GM18858 (cell line): ENCODE data around the gene QRFP.

Experiments
- ATAC-seq: cut with Tn5 transposase; IDR thresholded peaks from one replicate; pipeline ENCODE4 v1.9.1; 2021; ENCODE audit not compliant: unreplicated experiment

The QRFP gene

DNA sequence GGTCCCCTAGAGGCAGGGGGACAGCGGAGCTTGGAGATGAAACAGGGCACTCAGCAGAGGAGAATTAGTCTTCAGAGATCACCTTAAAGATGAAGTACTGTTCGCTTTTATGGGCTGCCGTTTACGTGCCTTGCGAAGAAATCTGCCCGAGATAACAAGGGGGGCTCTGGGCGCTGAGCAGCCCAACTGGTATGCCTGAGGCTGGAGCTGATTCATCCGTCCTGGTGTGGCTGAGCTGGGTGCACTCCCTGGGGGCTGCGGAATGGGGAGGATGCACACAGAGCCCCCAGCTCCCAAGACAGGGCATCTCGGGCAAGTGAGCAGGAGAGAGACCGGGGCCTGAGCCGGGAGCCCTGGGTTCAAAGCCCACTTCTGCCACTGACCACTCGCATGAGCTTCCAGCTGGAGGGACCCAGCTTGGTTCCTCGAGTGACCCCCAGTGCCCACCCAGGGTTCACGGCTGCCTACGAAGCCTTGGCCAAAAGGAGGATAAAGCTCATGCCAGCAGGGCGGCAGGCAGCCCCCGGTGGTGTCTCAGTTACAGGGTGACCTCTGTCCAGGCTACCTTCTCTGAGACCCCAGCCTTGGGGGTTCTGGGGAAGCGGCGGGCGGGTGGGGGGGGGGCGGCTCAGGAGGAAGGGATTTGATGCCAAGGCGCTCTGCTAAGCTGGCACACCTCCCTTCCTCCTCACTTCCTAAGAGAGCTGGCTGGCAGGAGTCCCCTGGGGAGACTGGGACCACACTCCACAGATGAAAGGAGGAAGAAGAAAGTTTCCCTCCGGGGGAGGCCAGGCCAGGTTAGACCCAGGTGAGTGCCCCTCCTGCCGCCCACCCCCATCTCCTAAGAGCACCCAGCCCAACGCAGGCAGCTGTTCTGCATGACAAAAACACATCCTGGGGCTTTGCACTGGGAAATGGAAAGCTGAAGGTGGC, 36.8 kb upstream of the QRFP start:
- ATAC-seq = no peak

DNA sequence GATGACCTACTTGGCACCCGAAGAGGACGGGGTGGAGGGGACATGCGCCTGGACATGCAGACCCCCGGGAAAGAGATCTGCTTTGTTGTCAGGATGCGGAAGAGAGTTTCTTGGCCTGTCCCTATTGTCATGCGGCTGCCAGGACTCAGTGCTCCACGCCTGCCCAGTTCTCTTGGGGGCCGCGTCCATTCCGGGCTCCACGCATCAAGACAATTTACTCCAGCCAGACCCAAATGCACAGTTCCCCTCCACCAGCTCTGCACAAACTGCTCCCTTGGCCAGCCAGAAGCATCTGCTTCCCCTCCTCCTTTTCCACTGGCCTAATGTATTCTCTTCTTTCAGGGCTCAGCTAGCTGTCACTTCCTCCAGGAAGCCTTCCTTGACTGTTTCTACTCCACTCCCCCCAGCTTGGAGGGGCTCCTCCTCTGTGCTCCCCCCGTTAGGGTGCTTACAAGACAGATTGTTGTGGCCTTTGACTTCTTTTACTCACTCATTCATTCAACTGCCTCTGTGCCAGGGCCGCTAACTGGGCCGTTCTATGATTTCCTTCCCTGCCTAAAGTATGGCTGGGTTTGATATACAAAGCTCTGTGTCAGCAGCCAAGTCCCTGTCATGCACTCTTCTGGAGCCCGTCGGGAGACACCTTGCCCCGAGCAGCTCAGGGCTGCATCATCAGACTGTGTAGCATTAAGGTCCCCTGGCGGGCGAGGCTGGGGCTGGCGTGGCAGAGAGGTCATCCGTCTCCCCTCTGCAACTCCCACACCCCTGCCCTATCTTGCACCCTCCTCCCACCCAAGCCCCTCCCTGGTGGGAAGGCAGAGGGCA, 35.9 kb upstream of the QRFP start:
- no peak for ATAC-seq

DNA sequence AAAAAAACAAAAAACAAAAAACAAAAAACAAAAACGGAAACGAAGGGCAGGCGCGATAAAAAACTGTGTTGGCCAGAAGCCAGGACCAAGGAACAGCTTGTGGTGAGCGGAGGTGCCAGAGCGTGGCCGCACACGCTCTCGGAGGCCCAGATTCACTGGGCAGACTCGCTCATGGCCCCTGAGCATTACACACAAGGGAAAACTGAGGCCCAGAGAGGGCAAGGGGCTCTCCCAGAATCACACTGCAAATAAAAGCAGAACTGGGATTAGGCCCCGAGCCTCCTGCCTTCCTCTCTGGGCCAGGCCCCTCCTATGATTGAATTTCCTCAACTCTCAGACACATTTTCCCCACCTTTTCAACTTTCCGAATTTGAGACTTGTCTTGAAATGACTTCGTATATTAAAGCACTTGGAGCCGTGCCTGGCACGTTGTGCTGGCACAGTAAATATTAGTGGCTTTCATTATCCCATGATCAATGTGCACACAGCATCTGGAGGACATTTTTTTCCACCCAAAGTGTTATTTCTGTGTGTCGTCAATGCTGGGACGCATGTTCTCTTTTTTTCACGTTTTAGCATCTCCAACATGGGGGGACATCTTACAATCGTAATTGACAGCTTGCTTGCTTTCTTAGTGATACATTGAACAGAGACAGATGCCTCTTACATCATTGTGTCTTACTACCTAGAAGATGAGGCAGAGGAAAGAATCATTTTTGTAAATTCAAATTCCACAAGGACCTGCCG, 35.1 kb upstream of the QRFP start:
- ATAC-seq = no peak

DNA sequence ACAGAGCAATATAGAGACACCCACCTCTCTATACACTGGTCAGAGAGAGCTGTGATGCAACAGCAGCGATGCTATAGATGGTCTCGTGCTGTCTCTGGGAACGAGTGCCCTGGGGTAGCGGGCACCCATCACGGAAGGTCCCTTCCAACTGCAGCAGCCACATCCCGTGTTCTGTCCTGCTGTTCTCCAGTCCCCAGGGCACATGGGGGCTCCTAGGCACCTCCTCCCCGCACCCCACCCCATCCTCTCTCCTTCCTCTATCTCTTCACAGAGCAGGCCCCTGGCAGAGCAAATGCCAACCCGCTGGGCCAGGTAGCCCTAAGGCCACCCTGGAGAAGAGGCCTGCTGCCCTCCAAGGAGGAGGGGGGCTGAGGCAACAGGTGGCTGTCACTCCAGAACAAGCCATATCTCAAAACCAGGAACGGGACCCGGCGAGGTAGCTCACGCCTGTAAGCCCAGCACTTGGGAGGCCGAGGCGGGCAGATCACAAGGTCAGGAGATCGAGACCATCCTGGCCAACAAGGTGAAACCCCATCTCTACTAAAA, 34.3 kb upstream of the QRFP start:
- no peak for ATAC-seq

DNA sequence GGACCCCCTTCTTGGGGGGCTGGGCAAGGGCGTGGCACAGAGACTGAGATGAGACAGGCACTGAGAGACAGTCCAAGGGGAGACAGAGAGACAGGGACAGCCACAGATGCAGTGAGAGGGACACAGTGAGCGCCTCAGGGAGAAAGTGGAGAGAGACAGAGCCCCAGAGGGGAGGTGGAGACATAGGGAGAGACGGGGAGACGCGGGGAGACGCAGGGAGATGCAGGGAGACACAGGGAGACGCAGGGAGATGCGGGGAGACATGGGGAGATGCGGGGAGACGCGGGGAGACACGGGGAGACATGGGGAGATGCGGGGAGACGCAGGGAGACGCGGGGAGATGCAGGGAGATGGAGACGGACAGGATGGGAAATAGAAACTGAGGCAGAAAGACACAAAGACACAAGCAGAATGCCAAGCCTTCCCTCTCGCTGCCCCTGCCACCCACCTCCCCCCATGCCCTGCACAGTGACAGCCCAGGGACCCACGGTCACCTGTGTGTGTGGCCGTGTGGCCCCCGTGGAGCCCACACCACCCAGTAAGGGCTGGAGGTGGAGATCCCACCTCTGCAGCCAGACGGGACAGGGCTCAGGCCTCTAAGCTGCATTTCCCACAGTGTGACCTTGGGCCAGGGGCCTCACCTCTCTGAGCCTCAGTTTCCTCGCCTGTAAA, 33.7 kb upstream of the QRFP start:
- ATAC-seq = no peak

DNA sequence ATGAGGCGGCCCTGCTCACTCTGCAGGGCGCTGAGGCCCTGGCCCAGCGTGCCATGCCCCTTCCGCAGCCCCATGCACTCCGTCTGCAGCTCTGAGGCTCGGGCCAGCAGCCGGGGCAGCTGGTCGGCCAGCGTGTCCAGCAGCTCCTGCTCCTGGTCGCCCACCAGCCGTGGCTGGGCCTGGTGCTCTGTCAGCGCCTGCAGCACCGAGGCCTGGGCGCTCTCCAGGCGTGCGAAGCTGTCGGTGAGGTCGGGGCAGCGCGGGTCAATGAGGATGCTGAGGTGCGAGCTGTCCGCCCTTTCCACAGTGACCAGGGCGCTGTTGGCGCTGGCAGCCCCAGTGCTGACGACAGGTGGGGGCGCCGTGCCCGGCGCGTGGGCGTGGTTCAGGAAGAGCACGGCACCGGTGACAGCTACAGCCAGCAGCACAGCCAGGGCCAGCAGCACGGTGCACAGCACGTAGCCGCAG, 33.0 kb upstream of the QRFP start:
- ATAC-seq = no peak

DNA sequence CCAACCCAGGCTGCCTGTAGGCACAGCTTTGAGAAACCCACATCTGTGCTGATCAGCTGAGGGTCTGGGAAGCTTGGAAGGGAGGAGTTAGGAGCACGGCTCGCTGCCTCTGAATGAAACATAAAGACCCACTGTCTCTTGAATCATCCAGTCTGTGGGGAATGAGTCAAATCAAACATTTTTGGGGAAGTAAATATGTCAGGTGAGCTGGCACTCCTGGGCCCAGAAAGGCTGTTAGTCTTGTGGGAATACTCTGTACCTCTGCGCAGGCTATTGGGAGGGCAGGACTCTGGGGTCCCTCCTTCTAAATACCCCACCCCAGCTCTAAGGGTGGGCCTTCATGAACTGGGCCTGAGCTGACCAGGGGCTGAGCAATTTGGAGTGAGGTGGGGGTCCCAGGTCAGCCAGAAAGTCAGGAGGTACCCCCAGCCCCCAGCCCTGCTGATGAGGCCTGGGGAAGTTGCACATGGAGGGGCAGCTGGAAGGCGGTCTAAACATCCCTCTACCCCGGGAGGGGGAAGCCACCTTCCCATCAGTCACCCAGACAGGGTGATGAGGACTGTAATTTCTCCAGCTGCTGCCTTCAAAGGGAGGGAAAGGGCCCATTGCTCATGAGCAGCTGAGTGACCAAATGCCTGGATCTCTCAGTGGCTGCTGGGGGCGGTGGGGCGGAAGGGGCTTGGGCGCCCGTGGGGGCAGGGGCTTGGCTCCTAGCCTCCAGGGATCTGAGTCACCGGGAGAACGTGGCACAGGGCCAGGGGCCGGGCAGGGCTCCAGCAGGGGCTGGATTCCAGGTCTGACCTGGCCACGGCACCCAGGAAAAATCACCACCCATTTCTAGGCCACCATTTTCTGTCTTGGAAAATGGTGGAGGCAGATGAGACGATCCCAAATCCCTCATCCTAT, 31.6 kb upstream of the QRFP start:
- ATAC-seq = peak; percentile 61

DNA sequence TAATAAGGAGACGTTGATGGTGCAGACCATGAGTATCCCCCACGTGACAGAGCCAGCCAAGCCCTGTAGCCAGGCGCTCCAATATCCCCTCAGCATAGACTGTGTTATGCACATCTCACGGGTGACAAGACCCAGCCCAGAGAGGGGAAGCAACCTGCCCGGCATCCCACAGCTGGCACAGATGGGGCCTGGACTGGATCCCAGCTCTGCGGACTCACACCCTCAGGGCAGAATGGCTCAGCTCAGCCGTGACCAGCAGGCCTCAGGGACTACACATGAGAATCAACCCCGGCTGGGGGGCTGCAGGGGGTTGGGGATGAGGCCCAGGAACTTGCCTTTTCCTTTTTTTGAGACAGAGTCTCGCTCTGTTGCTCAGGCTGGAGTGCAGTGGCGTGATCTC, 30.7 kb upstream of the QRFP start:
- no peak for ATAC-seq

DNA sequence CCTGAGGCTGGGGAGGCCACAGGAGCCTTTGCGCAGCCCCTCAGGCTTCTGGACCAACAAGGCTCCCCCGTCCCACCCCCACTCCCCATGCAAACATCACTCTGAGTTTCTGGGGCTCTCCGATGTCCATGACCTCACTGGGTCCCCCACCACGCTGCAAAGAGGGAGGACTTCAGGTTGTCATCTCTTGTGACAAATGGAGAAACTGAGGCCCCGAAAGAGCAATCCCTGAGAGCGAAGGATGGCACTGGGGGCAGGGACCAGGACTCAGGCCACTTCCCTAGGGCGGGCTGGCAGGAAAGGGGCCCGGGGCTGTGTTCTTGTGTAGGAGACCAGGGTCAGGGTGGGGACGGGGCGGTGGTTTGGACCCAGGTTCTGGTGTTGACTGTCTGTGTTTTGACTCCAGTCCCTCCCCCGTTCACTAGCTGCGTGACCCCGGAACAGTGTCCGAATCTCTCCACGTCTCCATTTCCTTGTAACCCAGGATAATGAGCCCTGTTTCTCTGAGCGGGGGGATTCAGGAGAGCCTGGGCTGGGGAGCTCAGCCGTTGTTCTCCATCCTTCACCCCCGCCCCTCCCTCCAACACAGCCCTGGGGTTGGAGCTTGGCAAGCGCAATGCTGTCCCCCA, 28.6 kb upstream of the QRFP start:
- ATAC-seq = no peak

DNA sequence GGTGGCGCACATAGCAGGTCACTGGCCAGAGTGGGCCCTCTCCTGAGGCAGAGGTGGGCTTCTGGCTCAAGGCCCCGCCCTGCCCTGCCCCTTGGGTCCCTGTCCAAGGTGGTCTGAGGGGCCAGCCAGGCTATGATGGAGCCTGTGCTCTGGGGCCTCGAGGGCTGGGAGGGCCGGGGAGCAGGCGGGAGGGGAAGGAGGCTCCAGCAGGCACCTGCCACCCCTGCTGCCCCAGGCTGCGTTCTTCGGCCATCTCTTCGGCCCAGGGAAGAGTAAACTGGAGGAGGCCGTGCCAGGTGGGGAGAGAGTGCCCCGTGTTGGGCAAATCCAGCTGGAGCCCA, 27.8 kb upstream of the QRFP start:
- no peak for ATAC-seq

DNA sequence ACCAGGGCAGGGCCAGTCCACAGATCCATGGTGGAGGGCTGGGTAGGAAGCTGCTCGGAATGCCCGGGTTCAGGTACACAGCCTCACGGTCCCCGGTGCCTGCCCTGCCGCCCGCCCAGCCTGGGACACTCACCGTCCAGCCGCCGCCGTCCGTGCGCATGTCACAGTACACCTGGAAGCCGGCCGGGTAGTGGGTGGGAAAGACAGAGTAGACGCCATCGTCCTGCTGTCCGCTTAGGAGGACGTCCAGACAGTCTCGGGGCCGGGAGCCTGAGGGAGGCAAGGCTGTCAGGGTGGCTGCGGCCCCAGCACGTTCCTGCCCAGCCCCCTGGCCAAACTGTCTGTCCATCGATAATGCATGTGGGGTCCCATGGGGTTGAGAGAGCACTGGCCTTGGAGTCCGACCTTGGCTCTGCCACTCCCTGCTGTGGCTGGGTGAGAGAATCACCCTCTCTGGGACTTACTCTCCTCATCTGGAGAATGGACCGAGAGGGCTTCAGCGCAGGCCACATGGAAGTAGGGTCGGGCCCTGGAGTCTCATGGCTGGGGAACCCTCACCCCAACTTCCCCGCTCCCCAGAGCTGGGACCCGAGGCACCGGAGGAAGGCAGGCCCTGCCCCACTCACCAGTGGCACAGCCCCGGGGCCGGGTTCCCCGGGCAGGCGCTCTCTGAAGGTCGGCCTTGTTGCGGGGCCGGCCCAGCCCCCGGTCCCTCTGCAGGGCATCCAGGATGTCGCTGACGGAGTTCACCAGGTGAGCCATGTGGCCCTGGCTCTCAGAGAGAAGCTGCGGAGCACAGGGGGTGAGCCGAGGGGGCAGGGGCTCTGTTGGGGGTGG, 27.2 kb upstream of the QRFP start:
- no peak for ATAC-seq

DNA sequence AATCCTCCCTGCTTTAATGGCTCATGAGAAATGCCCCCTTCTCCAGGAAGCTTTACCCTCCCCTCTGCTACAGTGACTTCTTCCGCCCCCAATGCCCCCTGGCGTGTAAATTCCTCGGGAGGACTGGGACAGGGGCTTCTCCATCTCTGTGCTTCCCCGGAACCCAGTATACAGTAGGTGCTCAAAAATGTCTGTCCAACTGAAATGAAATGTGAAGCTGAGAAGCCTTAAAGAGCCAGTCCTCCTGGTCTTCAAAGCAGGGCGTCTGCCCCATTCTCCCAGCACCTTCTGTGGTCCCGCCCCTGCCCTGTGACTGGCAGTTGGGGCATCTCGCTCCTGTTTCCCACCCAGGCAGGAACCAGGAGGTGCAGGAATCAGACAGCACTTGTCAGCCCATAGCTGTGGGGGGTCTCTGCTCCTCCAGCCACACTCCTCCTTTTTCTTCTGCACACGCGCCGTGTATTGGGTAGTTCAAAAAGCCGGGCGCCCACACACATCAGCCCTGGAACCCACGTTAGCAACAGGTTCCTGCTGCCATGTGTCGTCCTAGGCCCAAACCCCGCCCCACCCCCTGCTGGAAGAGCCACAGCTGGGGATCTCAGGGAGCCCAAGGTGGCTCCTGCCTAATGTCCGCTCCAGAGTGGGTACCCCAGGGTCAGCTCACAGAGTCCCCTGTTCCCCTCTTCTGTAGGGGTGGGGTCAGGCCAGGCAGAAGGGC, 26.4 kb upstream of the QRFP start:
- no peak for ATAC-seq

DNA sequence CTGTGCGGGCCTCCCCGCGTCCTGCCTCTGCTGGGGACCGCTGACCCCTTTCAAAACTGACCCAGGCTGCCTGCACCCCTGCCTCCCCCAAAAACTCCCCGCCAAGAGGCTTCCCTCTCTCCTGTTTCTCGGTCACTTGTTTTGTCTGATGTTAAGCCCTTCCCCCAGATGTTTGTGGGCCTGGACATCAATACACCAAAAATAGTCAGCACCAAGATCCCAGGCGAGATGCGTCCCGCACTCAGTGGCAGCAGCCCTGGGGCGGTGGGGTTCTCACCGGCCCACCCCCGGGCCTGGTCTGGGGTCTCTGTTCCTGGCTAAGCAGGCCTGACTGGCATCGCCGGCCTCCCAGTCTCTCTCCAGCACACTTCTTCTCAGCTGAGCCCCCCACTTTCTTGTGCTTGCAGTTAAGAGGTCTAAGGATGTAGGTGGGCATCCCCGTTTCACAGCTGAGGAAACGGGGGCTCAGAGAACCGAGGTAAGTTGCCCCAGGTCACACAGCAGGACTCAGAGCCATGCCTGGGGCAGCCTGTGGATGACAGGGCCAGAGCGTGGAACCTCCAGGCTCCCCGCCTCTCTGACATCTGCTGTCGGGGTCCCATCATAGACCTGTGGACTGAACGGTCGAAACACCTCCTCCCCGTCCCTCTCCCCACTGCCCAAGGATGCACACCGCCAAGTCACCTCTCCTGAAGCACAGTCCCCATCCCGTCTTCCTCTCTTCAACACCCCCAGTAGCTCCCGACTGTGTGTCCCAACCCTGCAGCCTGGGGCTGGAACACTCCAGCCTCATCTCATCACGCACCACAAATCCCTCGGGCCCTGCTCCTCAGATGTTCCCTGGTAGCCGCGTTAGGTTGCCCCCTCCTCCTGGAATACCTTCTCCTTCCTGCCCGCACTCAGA, 25.6 kb upstream of the QRFP start:
- no peak for ATAC-seq

DNA sequence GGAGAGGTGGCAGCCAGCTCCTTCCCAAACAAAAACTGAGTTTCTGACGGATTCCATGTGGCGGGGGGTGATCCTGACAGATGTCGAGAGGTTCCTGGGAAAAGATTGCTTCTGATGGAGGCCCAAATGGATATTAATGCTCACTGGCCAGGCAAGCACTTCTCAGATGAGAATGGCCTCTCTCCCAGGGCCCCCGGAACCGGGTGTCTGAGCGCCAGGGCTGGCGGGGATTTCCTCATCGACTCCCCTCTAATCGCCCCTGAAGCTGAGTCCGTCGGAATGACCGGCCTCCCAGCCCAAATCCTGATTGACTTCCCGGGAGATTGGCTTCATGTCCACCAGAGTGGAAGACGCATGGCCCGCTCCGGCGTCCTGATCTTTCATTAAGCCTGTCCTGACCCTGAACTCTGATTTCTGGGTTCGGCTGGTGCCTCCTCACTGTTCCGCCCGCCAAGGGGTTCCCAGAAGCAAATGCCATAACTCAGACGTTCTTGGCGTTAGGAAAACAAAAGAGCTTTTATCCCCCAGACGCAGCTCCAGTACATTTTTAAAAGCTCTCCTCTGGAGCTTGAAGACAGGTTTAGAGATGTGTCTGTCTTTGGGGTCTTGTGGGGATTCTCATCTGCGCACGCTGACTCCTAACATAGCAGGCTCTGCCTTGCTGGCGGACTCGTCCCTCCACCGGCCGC, 24.8 kb upstream of the QRFP start:
- no peak for ATAC-seq

DNA sequence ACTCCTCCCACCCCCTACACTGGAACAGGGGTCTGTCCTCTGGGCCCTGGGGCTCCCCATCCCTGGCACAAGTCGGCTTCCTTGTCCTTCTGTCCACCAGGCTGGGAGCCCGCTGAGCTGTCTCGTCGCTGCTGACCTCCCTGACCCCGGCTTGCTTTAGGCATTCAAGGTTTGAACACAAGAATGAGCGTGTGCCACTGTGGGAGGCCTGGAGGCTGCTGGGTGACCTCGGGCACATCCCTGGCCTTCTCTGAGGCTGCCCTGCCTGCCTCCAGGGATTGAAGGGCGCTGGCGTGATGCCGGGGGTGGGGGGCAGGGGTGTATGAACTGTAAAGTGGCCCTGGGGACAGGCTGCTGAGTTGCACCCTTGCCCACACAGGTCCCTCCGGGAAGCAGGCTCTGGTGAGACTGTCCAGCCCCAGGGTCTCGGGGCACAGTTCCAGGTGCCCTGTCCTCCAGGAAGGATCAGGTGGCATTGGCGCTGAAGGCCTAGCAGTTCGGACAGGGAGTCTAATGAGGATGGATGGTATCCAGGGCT, 24.2 kb upstream of the QRFP start:
- no peak for ATAC-seq

DNA sequence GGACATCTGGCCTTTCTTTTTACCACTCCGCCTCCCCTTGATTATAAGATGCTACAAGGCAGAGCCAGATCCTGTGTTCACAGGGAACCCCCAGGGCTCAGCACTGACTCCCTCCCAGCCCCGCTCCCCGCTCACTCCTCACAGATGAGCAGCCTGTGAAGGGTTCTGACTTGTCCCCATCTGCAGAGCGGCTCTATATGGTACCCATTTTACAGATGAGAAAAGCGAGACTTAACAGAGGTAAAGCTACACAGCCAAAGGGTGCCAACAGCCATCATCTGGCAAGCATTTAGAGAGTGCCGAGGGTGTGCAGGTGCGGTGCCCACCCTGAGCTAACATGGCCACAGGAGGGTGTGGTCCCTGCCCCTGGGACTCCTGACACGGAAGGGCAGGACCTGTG, 23.6 kb upstream of the QRFP start:
- no peak for ATAC-seq
